ENCODE data around the gene LY86.
"Not testable (repeated sequence)": the region's sequence is repeated elsewhere in the genome, so short reads cannot be mapped to it uniquely, and the experiment has no call there.

The LY86 gene

GRCh38 chr6:6654599-6655575 lies 66.4 kb downstream of the LY86 start:
- no peak for DNase-seq (ENCODE audit: low read depth, low spot score)

GRCh38 chr6:6655805-6656251 lies 67.3 kb downstream of the LY86 start:
- no peak for DNase-seq (ENCODE audit: low read depth, low spot score)

GRCh38 chr6:6656287-6656686 lies 67.8 kb downstream of the LY86 start:
- DNase-seq (ENCODE audit: low read depth, low spot score), result no peak

GRCh38 chr6:6657085-6657819 lies 68.7 kb downstream of the LY86 start:
- no peak for DNase-seq (ENCODE audit: low read depth, low spot score)

- no peak for DNase-seq (ENCODE audit: low read depth, low spot score)
These were observed 69.3 kb downstream of the LY86 start for GRCh38 chr6:6657820-6658217.

GRCh38 chr6:6659600-6660327 lies 71.2 kb downstream of the LY86 start:
- no peak for DNase-seq (ENCODE audit: low read depth, low spot score)

- DNase-seq (ENCODE audit: low read depth, low spot score), result no peak
These were observed 72.0 kb downstream of the LY86 start for GRCh38 chr6:6660339-6661045.

GRCh38 chr6:6661191-6661590 lies 72.7 kb downstream of the LY86 start:
- DNase-seq (ENCODE audit: low read depth, low spot score), result no peak

GRCh38 chr6:6661684-6662083 lies 73.2 kb downstream of the LY86 start:
- DNase-seq (ENCODE audit: low read depth, low spot score), result no peak

- no peak for DNase-seq (ENCODE audit: low read depth, low spot score)
These were observed 75.1 kb downstream of the LY86 start for GRCh38 chr6:6663421-6664135.

- no peak for DNase-seq (ENCODE audit: low read depth, low spot score)
These were observed 77.2 kb downstream of the LY86 start for GRCh38 chr6:6665555-6666243.

GRCh38 chr6:6670150-6670549 lies 81.6 kb downstream of the LY86 start:
- not testable (repeated sequence) for DNase-seq (ENCODE audit: low read depth, low spot score)

- DNase-seq (ENCODE audit: low read depth, low spot score), result no peak
These were observed 86.4 kb downstream of the LY86 start for GRCh38 chr6:6674872-6675271.

- peak; percentile 45 for DNase-seq (ENCODE audit: low read depth, low spot score)
These were observed 88.5 kb downstream of the LY86 start for GRCh38 chr6:6676910-6677441.

GRCh38 chr6:6678185-6678671 lies 89.7 kb downstream of the LY86 start:
- no peak for DNase-seq (ENCODE audit: low read depth, low spot score)

GRCh38 chr6:6678811-6679210 lies 90.3 kb downstream of the LY86 start:
- DNase-seq (ENCODE audit: low read depth, low spot score), result no peak

GRCh38 chr6:6679633-6680032 lies 91.1 kb downstream of the LY86 start:
- DNase-seq (ENCODE audit: low read depth, low spot score), result no peak

GRCh38 chr6:6680526-6680925 lies 92.0 kb downstream of the LY86 start:
- DNase-seq (ENCODE audit: low read depth, low spot score), result no peak

GRCh38 chr6:6681075-6681849 lies 92.7 kb downstream of the LY86 start:
- DNase-seq (ENCODE audit: low read depth, low spot score), result no peak

Data from iPS DF 19.7 (cell line).